Central memory CD8-positive, alpha-beta T cell (primary cell): ENCODE results near the gene FHAD1.

Experiments
- ATAC-seq: fragments of 150-1000 bp; cut with Tn5 transposase; replicated peaks from 2 replicates; pipeline ENCODE4 v1.10.0; 2022; ENCODE audit warnings: mild to moderate bottlenecking, moderate FRiP score, moderate number of reproducible peaks; ENCODE audit not compliant: poor library complexity, severe bottlenecking; ENCODE audit errors: extremely low read depth
- DNase-seq, 2 donors: peaks; one replicate each; pipeline ENCODE4 v3.0.0; 2021; ENCODE audit warnings: low spot score in 2 of 2
- H3K27ac Mint-ChIP-seq: one replicate; pipeline ENCODE4 v1.8.0; 2022; ENCODE audit warnings: low read depth, mild to moderate bottlenecking, moderate library complexity, mixed read lengths
- H3K27me3 Mint-ChIP-seq: one replicate; pipeline ENCODE4 v1.8.0; 2022; ENCODE audit warnings: mixed read lengths
- H3K36me3 Mint-ChIP-seq: one replicate; pipeline ENCODE4 v1.8.0; 2022; ENCODE audit warnings: mild to moderate bottlenecking, moderate library complexity, mixed read lengths; ENCODE audit not compliant: insufficient read depth
- H3K4me1 Mint-ChIP-seq: one replicate; pipeline ENCODE4 v1.8.0; 2022; ENCODE audit warnings: mixed read lengths
- H3K4me3 Mint-ChIP-seq: one replicate; pipeline ENCODE4 v1.8.0; 2022; ENCODE audit warnings: mild to moderate bottlenecking, moderate library complexity, mixed read lengths
- H3K9me3 Mint-ChIP-seq: one replicate; pipeline ENCODE4 v1.8.0; 2022; ENCODE audit warnings: mixed read lengths

FHAD1 gene

DNA sequence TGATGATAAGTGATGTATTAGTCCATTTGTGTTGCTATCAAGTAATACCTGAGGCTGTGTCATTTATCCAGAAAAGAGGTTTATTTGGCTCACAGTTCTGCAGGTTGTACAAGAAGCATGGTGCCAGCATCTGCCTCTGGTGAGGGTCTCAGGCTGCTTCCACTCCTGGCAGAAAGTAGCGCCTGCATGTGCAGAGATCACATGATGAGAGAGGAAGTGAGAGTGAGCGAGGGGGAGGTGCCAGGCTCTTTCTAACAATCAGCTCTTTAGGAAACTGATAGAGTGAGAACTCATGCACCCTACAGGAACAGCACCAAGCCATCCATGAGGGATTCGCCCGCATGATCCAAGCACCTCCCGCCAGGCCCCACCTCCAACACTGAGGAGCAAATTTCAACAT lies 2.2 kb upstream of the FHAD1 start:
- peaks cover 7% of the 10 kb centered on the region for H3K36me3 Mint-ChIP-seq
- H3K27me3 Mint-ChIP-seq, result peaks cover 24% of the 10 kb centered on the region
- H3K9me3 Mint-ChIP-seq, result no peaks in the 10 kb centered on the region
- no peak overlapping the region for H3K27ac Mint-ChIP-seq
- no peak overlapping the region for H3K4me3 Mint-ChIP-seq
- no peak for DNase-seq
- no peak for ATAC-seq
- peaks cover 36% of the 10 kb centered on the region for H3K4me1 Mint-ChIP-seq

DNA sequence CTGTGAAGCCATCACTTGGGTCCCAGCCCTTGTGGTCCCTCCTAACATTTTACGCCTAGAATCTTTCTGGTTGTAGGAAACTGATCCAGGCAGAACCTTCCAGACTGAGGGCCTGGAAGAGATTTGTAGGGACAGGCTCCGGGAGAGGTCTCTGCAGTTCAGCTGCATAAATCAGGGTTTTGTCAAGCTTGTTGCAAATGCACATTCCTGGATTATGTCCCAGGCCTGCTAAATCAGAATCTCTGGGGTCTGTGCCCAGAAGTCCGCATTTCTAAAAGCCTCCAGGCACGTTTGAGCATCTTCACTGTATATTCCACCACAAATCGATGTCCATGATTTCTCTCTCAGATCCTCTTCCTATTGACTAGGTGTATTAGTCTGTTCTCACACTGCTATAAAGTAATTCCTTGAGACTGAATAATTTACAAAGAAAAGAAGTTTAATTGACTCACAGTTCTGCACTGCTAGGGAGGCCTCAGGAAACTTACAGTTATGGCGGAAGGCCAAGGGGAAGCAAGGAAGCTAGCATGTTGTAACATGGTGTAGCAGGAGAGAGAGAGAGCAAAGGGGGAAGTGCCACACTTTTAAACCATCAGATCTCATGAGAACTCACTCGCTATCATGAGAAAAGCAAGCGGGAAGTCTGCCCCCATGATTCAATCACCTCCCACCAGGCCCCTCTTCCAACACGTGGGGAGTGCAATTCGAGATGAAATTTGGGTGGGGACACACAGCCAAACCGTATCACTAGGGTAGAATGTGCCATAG lies 1.2 kb upstream of the FHAD1 start:
- Mint-ChIP-seq H3K4me3 (peak overlapping the region; percentile 46), H3K4me1 (peaks cover 39% of the 10 kb centered on the region), H3K36me3 (peaks cover 7% of the 10 kb centered on the region), H3K9me3 (no peaks in the 10 kb centered on the region), H3K27ac (no peak overlapping the region), H3K27me3 (peaks cover 22% of the 10 kb centered on the region)
- DNase-seq (no peak), ATAC-seq (no peak)

GRCh38 chr1:15248216-15248615 lies 1.2 kb downstream of the FHAD1 start:
- H3K36me3 Mint-ChIP-seq, result peaks cover 6% of the 10 kb centered on the region
- DNase-seq (no peak), ATAC-seq (no peak)
- H3K4me3 Mint-ChIP-seq, result peak overlapping the region; percentile 80
- no peaks in the 10 kb centered on the region for H3K9me3 Mint-ChIP-seq
- H3K27me3 Mint-ChIP-seq, result peaks cover 17% of the 10 kb centered on the region
- H3K4me1 Mint-ChIP-seq, result peaks cover 57% of the 10 kb centered on the region
- peak overlapping the region; percentile 58 for H3K27ac Mint-ChIP-seq

DNA sequence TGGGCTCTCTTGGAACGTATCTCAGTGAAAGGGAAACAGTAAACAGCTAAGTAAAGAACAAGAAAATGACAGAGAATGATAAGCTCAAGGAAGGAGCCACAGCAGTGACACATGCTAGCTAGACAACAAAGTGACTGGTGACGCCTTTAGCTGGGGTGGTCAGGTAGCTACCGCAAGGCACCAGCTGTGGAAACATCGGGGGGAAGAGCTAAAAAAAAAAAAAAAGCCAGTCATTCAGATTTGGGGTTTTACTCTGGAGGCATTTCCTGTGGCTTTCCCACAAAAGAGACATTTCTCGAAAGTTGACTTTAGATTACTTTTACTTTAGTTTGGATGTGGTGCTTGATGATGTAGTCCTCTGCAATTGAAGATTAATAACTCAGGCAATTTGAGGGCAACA lies 2.1 kb downstream of the FHAD1 start:
- no peaks in the 10 kb centered on the region for H3K9me3 Mint-ChIP-seq
- H3K27ac Mint-ChIP-seq, result peak overlapping the region; percentile 61
- H3K4me1 Mint-ChIP-seq, result peaks cover 65% of the 10 kb centered on the region
- DNase-seq (peak in 1 of 2 donors; percentile 66), ATAC-seq (peak; percentile 94)
- peak overlapping the region; percentile 59 for H3K4me3 Mint-ChIP-seq
- peaks cover 7% of the 10 kb centered on the region for H3K36me3 Mint-ChIP-seq
- H3K27me3 Mint-ChIP-seq, result peaks cover 16% of the 10 kb centered on the region

DNA sequence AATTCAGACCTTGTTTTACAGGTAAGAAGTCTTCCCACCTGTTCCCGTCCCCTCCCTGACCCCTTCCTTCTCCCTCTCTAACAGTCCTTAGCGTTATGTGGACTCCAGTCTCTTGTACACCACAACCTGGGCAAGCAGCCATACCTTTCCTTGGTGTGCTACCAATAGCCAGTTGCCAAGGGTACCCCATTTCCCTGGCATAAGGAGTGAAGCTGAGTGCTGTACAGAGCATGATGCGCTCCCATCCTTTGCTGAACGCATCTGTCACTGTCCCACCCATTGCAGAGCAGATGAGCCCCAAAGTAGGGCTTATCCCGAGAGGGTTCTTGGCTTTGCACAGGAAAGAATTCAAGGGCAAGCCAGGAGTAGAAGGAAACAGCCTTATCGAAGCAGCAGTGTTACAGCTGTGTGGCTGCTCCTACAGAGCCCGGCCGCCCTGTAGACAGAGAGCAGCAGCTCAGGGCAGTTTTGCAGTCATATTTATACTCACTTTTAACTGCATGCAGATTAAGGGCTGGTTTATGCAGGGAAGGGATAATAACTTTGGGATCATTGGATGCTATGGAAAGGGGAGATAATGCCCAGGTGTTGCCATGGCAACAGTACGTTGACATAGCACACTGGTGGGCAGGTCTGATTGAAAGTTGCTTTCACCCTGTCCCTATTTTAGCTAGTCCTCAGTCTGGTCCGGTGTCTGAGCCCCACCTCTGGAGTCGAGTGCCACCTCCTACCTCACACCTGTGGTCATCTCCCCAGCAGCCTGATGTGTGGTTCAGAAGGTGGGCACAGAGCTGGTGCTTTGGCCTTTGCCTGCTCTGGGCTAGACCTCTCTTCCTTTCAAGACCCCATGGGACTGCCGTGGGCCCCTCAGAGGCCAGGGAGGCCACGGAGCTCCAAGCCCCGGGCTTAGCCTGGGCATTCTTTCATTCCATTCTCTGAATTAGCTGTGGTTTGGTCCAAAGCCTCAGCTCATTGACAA lies 5.1 kb downstream of the FHAD1 start:
- Mint-ChIP-seq H3K4me3 (peak overlapping the region; percentile 28), H3K9me3 (no peaks in the 10 kb centered on the region), H3K36me3 (peaks cover 2% of the 10 kb centered on the region), H3K4me1 (peaks cover 51% of the 10 kb centered on the region), H3K27me3 (no peaks in the 10 kb centered on the region), H3K27ac (peak overlapping the region; percentile 67)
- DNase-seq (no peak), ATAC-seq (no peak)

DNA sequence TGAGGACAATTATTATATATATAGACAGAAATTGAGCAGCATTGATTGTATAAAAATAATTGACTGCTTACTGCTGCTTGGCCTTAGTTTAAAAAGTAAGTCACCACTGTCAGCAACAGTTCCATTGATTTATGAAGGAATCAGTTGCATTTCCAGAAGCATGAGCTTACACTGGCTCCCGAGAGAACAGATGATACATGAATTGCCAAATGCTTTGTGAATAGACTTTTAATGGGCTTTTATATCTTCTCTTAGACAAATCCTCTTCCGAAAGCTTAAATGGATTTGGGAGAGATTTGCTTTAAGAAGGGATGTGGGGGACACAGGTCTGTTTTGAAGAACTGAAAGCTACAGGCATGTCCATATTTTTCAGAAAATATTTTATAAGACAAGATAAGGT lies 7.5 kb downstream of the FHAD1 start:
- ATAC-seq, result no peak
- no peak overlapping the region for H3K4me3 Mint-ChIP-seq
- H3K9me3 Mint-ChIP-seq, result no peaks in the 10 kb centered on the region
- H3K27me3 Mint-ChIP-seq, result no peaks in the 10 kb centered on the region
- no peak for DNase-seq
- H3K36me3 Mint-ChIP-seq, result peaks cover 2% of the 10 kb centered on the region
- no peak overlapping the region for H3K27ac Mint-ChIP-seq
- peaks cover 33% of the 10 kb centered on the region for H3K4me1 Mint-ChIP-seq

DNA sequence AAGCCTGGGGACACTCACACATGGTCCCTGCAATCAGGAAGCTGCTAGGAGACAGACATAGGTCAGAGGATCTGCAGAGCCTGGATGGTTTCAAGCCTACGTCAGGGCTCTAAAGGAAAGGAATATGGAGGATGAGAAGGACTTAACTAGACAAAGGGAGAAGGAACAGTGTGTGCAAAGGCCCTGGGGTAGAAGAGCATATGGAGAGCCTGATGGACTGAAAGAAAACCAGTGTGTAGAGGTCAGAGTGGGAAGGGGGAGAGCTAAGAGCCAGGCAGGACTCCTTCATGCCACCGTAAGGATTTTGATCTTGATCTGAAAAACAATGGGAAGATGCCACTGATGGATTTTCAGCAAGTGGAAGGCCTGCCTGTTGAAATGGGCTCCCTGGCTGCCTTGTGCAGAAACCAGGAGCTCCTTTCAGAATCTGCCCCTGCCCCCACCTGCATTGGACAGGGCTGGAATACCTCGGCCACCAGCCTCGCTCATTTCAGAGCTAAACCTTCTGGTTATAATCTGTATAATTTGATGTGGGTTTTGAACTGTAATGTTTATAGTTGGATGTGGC lies 8.6 kb downstream of the FHAD1 start:
- H3K9me3 Mint-ChIP-seq, result no peaks in the 10 kb centered on the region
- no peaks in the 10 kb centered on the region for H3K27me3 Mint-ChIP-seq
- H3K27ac Mint-ChIP-seq, result no peak overlapping the region
- DNase-seq (no peak), ATAC-seq (no peak)
- peaks cover 2% of the 10 kb centered on the region for H3K36me3 Mint-ChIP-seq
- no peak overlapping the region for H3K4me3 Mint-ChIP-seq
- peaks cover 27% of the 10 kb centered on the region for H3K4me1 Mint-ChIP-seq

GRCh38 chr1:15256584-15256983 lies 9.6 kb downstream of the FHAD1 start:
- Mint-ChIP-seq H3K36me3 (peaks cover 2% of the 10 kb centered on the region), H3K27me3 (peaks cover 8% of the 10 kb centered on the region), H3K4me1 (peaks cover 33% of the 10 kb centered on the region), H3K9me3 (no peaks in the 10 kb centered on the region), H3K27ac (no peak overlapping the region), H3K4me3 (no peak overlapping the region)
- DNase-seq (no peak), ATAC-seq (no peak)

- H3K4me1 Mint-ChIP-seq, result peaks cover 33% of the 10 kb centered on the region
- H3K27ac Mint-ChIP-seq, result no peak overlapping the region
- ATAC-seq (no peak), DNase-seq (no peak)
- H3K4me3 Mint-ChIP-seq, result no peak overlapping the region
- H3K36me3 Mint-ChIP-seq, result peaks cover 2% of the 10 kb centered on the region
- no peaks in the 10 kb centered on the region for H3K9me3 Mint-ChIP-seq
- peaks cover 16% of the 10 kb centered on the region for H3K27me3 Mint-ChIP-seq
These were observed 10.3 kb downstream of the FHAD1 start for GRCh38 chr1:15257309-15257708.

DNA sequence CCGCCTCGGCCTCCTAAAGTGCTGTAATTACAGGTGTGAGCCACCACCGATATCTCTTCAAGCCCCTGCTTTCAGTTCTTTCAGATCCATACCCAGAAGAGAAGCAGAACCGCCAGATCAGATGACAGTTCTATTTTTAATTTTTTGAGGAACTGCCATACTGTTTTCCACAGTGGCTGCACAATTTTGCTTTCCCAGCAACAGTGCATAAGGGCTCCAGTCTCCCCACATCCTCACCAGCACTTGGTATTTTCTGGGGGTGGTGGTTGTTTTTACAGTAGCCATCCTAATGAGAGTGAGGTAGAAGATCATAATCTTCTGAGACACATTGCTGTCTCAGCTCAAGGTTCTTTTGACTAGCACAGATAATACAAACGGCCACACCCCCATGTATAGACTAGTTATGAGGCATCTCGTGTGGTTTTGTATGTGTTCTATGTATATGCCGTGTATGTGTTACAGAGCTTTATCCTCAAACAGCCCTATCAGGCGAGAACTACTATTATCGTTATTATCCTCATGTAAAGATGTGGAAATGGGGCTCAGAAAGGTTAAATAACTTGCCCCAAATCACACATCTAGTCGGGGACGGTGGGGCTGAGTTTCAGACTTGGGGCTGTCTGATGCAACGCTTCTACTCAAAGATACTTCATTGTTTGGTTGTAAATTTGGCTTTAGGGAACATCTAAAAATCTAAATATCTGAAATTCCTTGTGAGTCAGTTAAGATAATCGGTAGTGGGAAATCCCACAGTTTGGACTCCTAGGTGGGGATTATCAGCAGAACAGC lies 12.0 kb downstream of the FHAD1 start:
- DNase-seq (no peak), ATAC-seq (no peak)
- no peak overlapping the region for H3K27ac Mint-ChIP-seq
- H3K9me3 Mint-ChIP-seq, result no peaks in the 10 kb centered on the region
- peaks cover 17% of the 10 kb centered on the region for H3K4me1 Mint-ChIP-seq
- no peaks in the 10 kb centered on the region for H3K36me3 Mint-ChIP-seq
- H3K27me3 Mint-ChIP-seq, result peaks cover 32% of the 10 kb centered on the region
- H3K4me3 Mint-ChIP-seq, result no peak overlapping the region

GRCh38 chr1:15259622-15260007 lies 12.6 kb downstream of the FHAD1 start:
- H3K4me3 Mint-ChIP-seq, result no peak overlapping the region
- peaks cover 16% of the 10 kb centered on the region for H3K4me1 Mint-ChIP-seq
- DNase-seq (no peak), ATAC-seq (no peak)
- H3K9me3 Mint-ChIP-seq, result no peaks in the 10 kb centered on the region
- no peaks in the 10 kb centered on the region for H3K36me3 Mint-ChIP-seq
- peaks cover 38% of the 10 kb centered on the region for H3K27me3 Mint-ChIP-seq
- H3K27ac Mint-ChIP-seq, result no peak overlapping the region
